HG03139 (cell line): Measurements from ENCODE around the gene KLB.
"Not testable (repeated sequence)": the region's sequence is repeated elsewhere in the genome, so short reads cannot be mapped to it uniquely, and the experiment has no call there.

Experiments
- ATAC-seq: cut with Tn5 transposase; IDR thresholded peaks from one replicate; pipeline ENCODE4 v1.9.1; 2021; ENCODE audit not compliant: unreplicated experiment

KLB gene

GRCh38 chr4:39406763-39407583 lies at the start of gene KLB:
TSS of gene KLB (plus strand) at chr4:39406930. CDS start at chr4:39406950, 20 bp downstream.
- ATAC-seq, result no peak

- ATAC-seq, result peak; percentile 38
Measured at GRCh38 chr4:39357002-39357401, 49.7 kb upstream of the KLB start.

DNA sequence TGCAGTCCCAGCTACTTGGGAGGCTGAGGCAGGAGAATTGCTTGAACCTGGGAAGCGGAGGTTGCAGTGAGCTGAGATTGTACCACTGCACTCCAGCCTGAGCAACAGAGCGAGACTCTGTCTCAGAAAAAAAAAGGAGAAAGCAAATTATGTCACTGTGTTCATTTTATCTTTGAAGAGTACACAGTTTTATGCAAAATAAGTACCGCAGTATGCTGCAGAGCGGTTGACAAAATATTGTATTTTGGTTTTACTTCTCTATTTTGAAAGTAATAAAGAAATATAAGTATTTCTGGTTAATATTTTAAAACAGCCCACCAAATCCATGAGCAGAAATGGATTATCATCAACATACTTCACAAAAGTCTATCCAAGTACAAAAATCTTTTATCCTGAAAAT lies 46.1 kb upstream of the KLB start:
- ATAC-seq, result not testable (repeated sequence)

DNA sequence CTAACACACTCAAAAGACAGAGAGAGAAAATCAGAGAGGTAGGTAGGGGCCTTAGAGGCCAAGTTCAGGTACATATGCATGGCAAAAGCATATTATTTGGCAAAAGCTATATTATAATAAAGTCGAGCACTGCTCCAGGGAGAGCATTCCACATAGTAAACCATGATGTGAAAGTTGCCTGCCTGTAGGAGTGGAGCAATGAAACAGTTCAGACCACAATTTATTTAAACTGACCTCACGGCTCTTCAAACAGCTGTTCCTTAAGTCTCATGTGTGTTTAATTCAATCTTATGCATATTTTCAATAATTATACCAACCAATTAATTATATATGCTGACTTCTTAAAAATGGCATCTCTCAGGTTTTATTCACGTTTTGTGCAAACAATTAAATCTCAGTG lies 43.9 kb upstream of the KLB start:
- no peak for ATAC-seq

DNA sequence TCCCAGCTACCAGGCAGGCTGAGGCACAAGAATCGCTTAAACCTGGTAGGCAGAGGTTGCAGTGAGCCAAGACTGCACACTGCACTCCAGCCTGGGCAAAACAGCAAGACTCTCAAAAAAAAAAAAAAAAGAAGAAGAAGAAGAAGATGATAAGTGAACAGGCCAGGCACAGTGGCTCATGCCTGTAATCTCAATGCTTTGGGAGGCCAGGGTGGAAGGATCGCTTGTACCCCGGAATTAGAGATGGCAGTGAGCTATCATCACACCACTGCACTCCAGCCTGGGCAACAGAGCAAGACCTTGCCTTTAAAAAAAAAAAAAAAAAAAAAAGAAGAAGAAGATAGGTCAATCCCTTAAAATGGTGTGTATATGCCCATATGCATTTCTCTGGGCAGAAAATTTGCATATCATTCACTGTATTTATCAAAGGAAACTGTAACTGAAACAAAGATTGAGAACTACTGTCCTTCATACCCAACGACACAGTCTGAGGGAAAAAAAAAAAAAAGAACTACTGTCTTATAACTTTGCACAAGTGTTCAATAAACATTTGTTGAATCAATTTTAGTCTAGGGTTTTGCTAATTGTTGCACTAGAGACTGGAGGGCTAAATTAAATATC lies 42.8 kb upstream of the KLB start:
- no peak for ATAC-seq

GRCh38 chr4:39365360-39365759 lies 41.4 kb upstream of the KLB start:
- no peak for ATAC-seq

- peak; percentile 81 for ATAC-seq
Measured at GRCh38 chr4:39365830-39366771, 40.6 kb upstream of the KLB start, which contains the start of gene RFC1. TSS of gene RFC1 (minus strand) at chr4:39366362. CDS start at chr4:39366241, 121 bp downstream.

- ATAC-seq, result no peak
Measured at GRCh38 chr4:39367166-39367565, 39.6 kb upstream of the KLB start.

- ATAC-seq, result no peak
Measured at GRCh38 chr4:39369301-39369700, 37.4 kb upstream of the KLB start.

GRCh38 chr4:39371209-39371608 lies 35.5 kb upstream of the KLB start:
- ATAC-seq, result not testable (repeated sequence)

DNA sequence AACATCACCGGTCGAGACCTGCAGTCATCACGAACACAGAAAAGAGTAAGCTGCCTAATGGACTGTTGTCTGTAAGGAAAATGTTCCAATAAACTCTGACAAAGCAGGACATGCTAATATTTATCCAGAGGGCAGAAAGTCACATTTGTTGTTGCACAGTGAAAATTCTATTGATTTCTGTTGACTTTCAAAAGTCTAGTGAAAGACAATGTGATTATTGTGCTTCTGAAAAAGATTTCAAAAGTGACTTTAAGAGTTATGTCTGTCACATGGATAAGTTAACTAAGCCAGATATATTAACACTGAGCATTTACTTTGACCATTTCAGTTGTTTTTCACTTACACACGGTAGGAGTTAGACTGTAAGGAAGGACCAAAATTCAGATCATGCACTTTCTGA lies 31.3 kb upstream of the KLB start:
- ATAC-seq, result no peak

DNA sequence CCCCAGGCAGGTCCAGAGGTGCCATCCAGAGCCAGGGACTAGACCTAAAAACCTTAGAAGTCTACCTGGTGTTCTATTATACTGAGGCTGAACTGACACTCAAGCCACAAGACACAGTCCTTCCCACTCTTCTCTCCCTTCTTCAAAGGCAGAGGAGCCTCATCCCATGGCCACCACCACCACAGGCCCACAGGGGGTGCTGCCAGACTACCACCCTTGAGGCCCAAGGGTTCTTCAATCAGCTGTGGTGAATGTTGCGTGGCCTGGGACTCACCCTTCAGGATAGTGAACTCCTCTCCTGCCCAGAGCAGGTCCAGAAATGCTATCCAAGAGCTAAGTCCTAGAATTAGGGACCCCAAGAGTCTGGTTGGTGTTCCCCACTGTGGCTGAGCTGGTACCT lies 23.0 kb upstream of the KLB start:
- no peak for ATAC-seq

DNA sequence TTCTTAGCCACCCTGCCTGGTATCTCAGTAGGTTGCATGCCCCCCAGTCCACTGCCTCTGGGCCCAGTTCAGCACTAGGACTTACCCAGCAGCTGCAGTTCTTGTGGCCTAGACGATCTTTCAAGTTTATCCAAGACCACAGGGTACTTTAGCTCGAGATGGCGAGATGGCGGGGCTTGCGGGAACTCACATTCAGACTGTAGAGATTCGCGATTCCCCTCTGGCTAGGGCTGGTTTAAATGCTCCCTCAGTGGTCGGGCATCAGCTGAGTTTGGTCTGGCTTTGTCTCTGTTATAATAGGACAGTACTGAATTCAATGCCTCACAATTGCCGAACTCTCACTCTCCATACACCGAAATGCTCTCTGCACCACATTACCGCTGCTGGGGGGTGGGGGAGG lies 22.2 kb upstream of the KLB start:
- no peak for ATAC-seq

GRCh38 chr4:39390603-39391002 lies 16.1 kb upstream of the KLB start:
- ATAC-seq, result no peak

- ATAC-seq, result no peak
Measured at GRCh38 chr4:39394706-39395105, 12.0 kb upstream of the KLB start.

GRCh38 chr4:39401640-39402039 lies 5.1 kb upstream of the KLB start:
- ATAC-seq, result not testable (repeated sequence)

DNA sequence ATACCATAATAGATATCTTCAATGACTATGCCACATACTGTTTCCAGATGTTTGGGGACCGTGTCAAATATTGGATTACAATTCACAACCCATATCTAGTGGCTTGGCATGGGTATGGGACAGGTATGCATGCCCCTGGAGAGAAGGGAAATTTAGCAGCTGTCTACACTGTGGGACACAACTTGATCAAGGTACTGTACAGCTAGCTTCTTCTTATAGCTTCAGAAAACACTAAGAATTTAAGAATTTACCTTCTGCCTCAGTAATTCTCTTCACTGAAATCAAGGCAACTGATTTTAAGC lies 805 bp downstream of the KLB start:
- ATAC-seq, result no peak

DNA sequence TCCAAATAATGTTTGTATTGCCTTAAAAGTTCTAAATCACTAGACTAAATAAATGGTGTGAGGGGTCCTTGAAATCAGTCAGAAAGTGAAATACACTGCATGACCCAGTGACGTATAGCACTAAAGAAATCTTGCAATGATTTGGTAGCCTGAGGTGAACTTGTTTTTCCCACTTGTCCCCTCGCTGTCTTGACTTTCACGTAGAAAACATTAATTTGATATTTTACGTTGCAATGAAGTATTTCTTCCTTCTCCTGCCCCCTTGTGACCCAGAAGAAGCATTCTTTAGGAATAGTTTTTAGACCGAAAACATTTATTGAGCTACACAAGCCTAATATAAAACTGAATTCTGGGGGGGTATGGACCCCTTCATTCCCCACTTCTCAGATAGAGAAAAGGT lies 3.7 kb downstream of the KLB start:
- ATAC-seq, result no peak

DNA sequence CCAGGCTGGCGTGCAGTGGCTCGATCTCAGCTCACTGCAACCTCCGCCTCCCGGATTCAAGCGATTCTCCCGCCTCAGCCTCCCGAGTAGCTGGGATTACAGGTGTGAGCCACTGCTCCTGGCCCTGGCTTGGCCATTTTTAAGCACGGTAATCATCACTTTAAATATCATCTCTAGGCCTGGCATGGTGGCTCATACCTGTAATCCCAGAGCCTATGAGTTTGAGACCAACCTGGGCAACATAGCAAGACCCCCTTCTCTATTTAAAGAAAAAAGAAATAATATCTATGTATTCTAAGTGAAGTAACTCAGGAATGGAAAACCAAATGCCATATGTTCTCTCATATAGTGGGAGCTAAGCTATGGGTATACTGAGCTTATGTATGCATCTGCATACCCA lies 4.8 kb downstream of the KLB start:
- not testable (repeated sequence) for ATAC-seq

DNA sequence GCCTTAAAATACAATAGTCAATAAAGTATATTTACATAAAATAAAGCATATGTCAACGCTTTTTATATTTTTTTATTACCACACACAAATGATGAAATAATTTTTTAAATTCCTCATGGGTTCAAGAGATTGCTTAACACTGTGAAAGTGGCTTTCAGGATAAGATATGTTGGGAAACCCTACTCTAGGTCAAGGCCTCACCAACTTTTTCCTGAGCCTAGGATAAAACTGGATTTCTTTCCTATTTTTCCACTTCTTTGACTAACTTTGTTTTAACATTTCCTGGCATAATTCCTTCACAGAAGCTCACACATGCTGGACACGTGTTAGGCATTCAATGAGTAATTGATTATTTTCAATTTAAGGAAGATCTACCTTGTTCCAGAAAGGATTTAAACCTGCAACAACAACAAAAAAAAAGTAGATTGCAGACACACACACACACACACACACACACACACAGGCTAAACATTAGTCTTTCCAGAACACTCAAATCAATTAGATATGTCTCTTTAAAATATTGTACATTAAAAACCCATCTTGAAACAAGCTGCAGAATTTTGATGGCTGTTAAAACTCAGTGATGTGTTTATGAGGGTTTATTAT lies 9.1 kb downstream of the KLB start:
- no peak for ATAC-seq

GRCh38 chr4:39422247-39422646 lies 15.5 kb downstream of the KLB start:
- ATAC-seq, result no peak
